ENCODE data around the gene ERICH6B.
A peak's percentile ranks its signal among the peaks of the same experiment; 100 is the strongest.

The ERICH6B gene

DNA sequence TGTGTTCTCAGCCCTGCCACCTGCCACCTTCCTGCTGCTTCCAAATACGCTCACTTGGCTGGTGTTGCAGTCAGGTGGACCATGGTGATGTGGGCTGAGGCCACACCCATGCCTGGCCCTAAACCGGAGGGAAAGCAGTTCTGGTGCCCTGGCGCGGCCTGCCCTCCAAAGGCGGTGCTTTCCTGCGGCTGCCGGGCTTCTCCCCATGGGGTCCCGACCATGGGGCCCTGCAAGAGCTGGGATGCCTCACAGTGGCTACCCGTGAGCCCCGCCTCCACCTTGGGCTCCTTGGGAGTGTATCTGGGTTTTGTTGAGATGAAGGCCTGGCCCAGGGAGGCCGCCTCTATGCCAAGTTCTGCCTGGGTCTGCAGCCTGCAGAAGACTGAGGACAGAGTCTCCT is 73.7 kb downstream of the ERICH6B start:
- Histone ChIP-seq H3K9ac (ENCODE audit: low read length) (no peak overlapping the region), H3K36me3 (ENCODE audit: control insufficient read depth, insufficient read depth, low read length) (no peaks in the 10 kb centered on the region), H3K9me3 (ENCODE audit: control insufficient read depth, insufficient read depth, low read depth, low read length) (no peaks in the 10 kb centered on the region), H3K4me1 (ENCODE audit: control insufficient read depth, insufficient read depth, low read length) (no peaks in the 10 kb centered on the region), H3K27me3 (ENCODE audit: control insufficient read depth, insufficient read depth, low read length) (no peaks in the 10 kb centered on the region), H3K4me3 (ENCODE audit: low read depth, low read length) (no peak overlapping the region), H3K27ac (ENCODE audit: low read depth, low read length) (no peak overlapping the region)

DNA sequence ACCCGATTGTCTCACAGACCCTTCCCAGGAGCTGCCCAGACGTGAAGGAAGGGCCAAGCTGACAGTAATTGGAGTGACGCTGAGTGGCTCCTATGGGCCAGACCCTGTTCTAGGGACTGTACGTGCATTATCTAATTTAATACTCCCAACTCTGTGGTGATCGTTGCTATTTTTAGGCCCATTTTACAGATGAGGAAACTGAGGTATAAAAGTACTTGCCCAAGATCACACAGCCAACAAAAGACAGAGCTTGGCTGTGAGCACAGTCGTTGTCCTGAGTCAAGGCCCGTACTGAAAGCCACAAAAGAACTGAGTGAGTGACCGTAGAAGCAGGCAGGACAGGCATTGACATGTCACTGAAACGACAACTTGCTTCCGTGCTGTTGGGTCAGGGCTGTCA is 74.7 kb downstream of the ERICH6B start:
- H3K27me3 ChIP-seq (ENCODE audit: control insufficient read depth, insufficient read depth, low read length) = no peaks in the 10 kb centered on the region
- no peak overlapping the region for H3K4me3 ChIP-seq (ENCODE audit: low read depth, low read length)
- H3K9ac ChIP-seq (ENCODE audit: low read length) = no peak overlapping the region
- H3K4me1 ChIP-seq (ENCODE audit: control insufficient read depth, insufficient read depth, low read length) = no peaks in the 10 kb centered on the region
- H3K36me3 ChIP-seq (ENCODE audit: control insufficient read depth, insufficient read depth, low read length) = peaks cover 4% of the 10 kb centered on the region
- H3K27ac ChIP-seq (ENCODE audit: low read depth, low read length) = no peak overlapping the region
- no peaks in the 10 kb centered on the region for H3K9me3 ChIP-seq (ENCODE audit: control insufficient read depth, insufficient read depth, low read depth, low read length)

- Histone ChIP-seq H3K4me1 (ENCODE audit: control insufficient read depth, insufficient read depth, low read length) (no peaks in the 10 kb centered on the region), H3K9ac (ENCODE audit: low read length) (no peak overlapping the region), H3K27ac (ENCODE audit: low read depth, low read length) (no peak overlapping the region), H3K9me3 (ENCODE audit: control insufficient read depth, insufficient read depth, low read depth, low read length) (no peaks in the 10 kb centered on the region), H3K4me3 (ENCODE audit: low read depth, low read length) (no peak overlapping the region), H3K36me3 (ENCODE audit: control insufficient read depth, insufficient read depth, low read length) (peaks cover 11% of the 10 kb centered on the region), H3K27me3 (ENCODE audit: control insufficient read depth, insufficient read depth, low read length) (no peaks in the 10 kb centered on the region)
Observed at GRCh38 chr13:45540195-45540594, 75.3 kb downstream of the ERICH6B start.

- Histone ChIP-seq H3K9ac (ENCODE audit: low read length) (no peak overlapping the region), H3K36me3 (ENCODE audit: control insufficient read depth, insufficient read depth, low read length) (peaks cover 29% of the 10 kb centered on the region), H3K9me3 (ENCODE audit: control insufficient read depth, insufficient read depth, low read depth, low read length) (no peaks in the 10 kb centered on the region), H3K4me3 (ENCODE audit: low read depth, low read length) (no peak overlapping the region), H3K4me1 (ENCODE audit: control insufficient read depth, insufficient read depth, low read length) (no peaks in the 10 kb centered on the region), H3K27ac (ENCODE audit: low read depth, low read length) (no peak overlapping the region), H3K27me3 (ENCODE audit: control insufficient read depth, insufficient read depth, low read length) (no peaks in the 10 kb centered on the region)
Observed at GRCh38 chr13:45538382-45538781, 77.2 kb downstream of the ERICH6B start.

- Histone ChIP-seq H3K4me1 (ENCODE audit: control insufficient read depth, insufficient read depth, low read length) (no peaks in the 10 kb centered on the region), H3K4me3 (ENCODE audit: low read depth, low read length) (no peak overlapping the region), H3K9ac (ENCODE audit: low read length) (no peak overlapping the region), H3K27me3 (ENCODE audit: control insufficient read depth, insufficient read depth, low read length) (no peaks in the 10 kb centered on the region), H3K9me3 (ENCODE audit: control insufficient read depth, insufficient read depth, low read depth, low read length) (no peaks in the 10 kb centered on the region), H3K27ac (ENCODE audit: low read depth, low read length) (no peak overlapping the region), H3K36me3 (ENCODE audit: control insufficient read depth, insufficient read depth, low read length) (peaks cover 35% of the 10 kb centered on the region)
Observed at GRCh38 chr13:45537516-45537915, 78.0 kb downstream of the ERICH6B start.

DNA sequence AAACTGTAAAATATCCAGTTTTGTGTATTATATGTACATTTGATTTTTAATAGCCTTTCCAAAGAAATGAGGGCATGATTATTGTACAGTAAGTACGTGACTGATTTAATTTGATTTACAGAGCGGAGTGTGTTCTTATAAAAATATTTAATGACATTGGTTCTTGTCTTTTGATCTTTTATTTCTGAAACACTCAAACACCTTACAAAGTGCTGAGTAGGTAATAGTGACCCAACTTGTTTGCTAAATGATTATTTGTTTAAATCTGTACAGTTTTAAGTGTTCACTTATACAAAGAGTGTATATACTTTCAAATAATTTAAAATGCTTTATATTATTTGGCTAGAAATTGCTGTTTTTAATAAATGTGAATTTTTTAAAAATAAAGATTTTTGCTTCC is 79.3 kb downstream of the ERICH6B start:
- Histone ChIP-seq H3K9ac (ENCODE audit: low read length) (no peak overlapping the region), H3K27me3 (ENCODE audit: control insufficient read depth, insufficient read depth, low read length) (no peaks in the 10 kb centered on the region)

GRCh38 chr13:45534604-45535003 is 80.9 kb downstream of the ERICH6B start:
- Histone ChIP-seq H3K4me1 (ENCODE audit: control insufficient read depth, insufficient read depth, low read length) (no peaks in the 10 kb centered on the region), H3K9ac (ENCODE audit: low read length) (no peak overlapping the region), H3K9me3 (ENCODE audit: control insufficient read depth, insufficient read depth, low read depth, low read length) (no peaks in the 10 kb centered on the region), H3K27ac (ENCODE audit: low read depth, low read length) (no peak overlapping the region), H3K27me3 (ENCODE audit: control insufficient read depth, insufficient read depth, low read length) (no peaks in the 10 kb centered on the region), H3K36me3 (ENCODE audit: control insufficient read depth, insufficient read depth, low read length) (peaks cover 55% of the 10 kb centered on the region), H3K4me3 (ENCODE audit: low read depth, low read length) (no peak overlapping the region)

More for the DNA sequence above, 79.3 kb downstream of the ERICH6B start:
- Histone ChIP-seq H3K36me3 (ENCODE audit: control insufficient read depth, insufficient read depth, low read length) (peaks cover 42% of the 10 kb centered on the region), H3K4me3 (ENCODE audit: low read depth, low read length) (no peak overlapping the region), H3K27ac (ENCODE audit: low read depth, low read length) (no peak overlapping the region), H3K4me1 (ENCODE audit: control insufficient read depth, insufficient read depth, low read length) (no peaks in the 10 kb centered on the region), H3K9me3 (ENCODE audit: control insufficient read depth, insufficient read depth, low read depth, low read length) (no peaks in the 10 kb centered on the region)

DNA sequence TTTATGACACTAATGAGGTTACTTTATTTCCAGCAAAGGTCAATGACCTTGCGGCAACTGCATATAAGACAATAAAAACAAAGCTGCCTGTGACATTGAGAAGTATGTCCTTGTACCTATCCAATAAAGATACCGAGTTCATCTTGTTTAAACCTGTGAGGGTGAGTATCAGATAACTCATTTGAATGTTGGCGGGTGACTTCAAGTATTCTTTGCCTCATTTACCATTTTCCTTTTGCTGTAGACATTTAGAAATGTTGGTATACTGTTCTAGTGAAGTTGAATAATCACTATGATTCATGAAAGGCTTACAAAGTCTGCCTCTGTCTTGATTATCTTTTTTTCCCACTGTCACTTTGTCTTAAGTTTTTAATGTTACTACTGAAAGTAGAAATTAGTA is 85.8 kb downstream of the ERICH6B start:
- Histone ChIP-seq H3K9ac (ENCODE audit: low read length) (no peak overlapping the region), H3K27me3 (ENCODE audit: control insufficient read depth, insufficient read depth, low read length) (no peaks in the 10 kb centered on the region), H3K36me3 (ENCODE audit: control insufficient read depth, insufficient read depth, low read length) (peaks cover 52% of the 10 kb centered on the region), H3K4me1 (ENCODE audit: control insufficient read depth, insufficient read depth, low read length) (peaks cover 16% of the 10 kb centered on the region), H3K4me3 (ENCODE audit: low read depth, low read length) (no peak overlapping the region), H3K9me3 (ENCODE audit: control insufficient read depth, insufficient read depth, low read depth, low read length) (no peaks in the 10 kb centered on the region), H3K27ac (ENCODE audit: low read depth, low read length) (no peak overlapping the region)

DNA sequence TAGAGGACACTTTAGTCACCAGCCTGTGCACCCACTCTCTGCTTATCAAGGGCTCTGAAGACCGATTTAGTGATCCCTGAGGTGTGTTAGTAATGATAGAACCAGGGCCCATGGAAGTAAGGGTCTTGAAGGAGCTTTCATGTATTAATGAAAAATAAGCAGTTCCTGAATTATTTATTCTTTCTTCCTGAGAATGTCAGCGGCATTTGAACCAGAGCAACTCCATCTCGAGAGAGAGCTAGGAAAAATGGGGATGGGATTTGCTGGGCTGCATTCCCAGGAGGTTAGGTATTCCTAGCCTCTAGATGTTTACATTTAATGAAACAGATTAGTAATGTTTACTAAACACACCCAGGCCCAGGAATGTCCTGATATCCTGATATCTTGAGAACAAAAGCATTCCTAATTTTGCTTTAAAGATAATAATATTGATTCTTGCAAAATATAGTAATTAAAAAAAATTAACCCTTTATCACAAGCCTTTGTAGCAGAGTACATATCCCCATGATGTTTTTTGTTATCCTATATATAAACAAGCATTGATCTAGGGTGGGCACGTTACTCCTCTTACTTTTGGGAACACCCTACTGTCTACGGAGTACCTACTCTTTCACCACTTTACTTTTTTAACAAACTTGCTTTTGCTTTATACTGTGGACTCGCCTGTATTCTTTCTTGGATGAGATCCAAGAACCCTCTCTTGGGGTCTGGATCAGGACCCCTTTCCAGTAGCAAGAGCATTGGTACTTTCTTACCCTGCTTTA is 87.7 kb downstream of the ERICH6B start:
- peak overlapping the region; percentile 75; the same call in 1 of the 2 replicates for H3K27ac ChIP-seq (ENCODE audit: low read depth, low read length)
- peaks cover 18% of the 10 kb centered on the region for H3K4me1 ChIP-seq (ENCODE audit: control insufficient read depth, insufficient read depth, low read length)
- no peak overlapping the region for H3K9ac ChIP-seq (ENCODE audit: low read length)
- H3K9me3 ChIP-seq (ENCODE audit: control insufficient read depth, insufficient read depth, low read depth, low read length) = no peaks in the 10 kb centered on the region
- H3K4me3 ChIP-seq (ENCODE audit: low read depth, low read length) = no peak overlapping the region
- H3K36me3 ChIP-seq (ENCODE audit: control insufficient read depth, insufficient read depth, low read length) = peaks cover 43% of the 10 kb centered on the region
- no peaks in the 10 kb centered on the region for H3K27me3 ChIP-seq (ENCODE audit: control insufficient read depth, insufficient read depth, low read length)

DNA sequence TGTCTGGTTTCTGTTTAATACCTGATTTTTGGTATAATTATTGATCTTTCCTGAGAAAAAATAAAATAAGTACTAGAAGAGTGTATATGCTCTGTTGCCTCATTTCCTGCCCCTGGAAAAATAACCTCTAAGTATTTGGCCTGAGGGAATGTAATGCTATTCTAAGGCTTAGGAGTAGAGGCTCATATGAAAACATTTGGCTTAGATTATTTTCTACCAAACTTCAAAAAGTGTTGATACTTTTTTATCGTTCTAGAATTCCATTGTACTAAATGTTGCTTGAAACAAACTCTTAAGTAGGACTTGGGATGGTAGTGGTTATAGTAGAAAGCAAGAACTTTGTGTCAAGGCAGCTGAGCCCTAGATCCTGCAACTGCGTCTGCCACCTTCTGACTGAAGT is 93.0 kb downstream of the ERICH6B start:
- no peak overlapping the region for H3K4me3 ChIP-seq (ENCODE audit: low read depth, low read length)
- no peak overlapping the region for H3K9ac ChIP-seq (ENCODE audit: low read length)
- peaks cover 17% of the 10 kb centered on the region for H3K4me1 ChIP-seq (ENCODE audit: control insufficient read depth, insufficient read depth, low read length)
- peaks cover 50% of the 10 kb centered on the region for H3K36me3 ChIP-seq (ENCODE audit: control insufficient read depth, insufficient read depth, low read length)
- no peak overlapping the region for H3K27ac ChIP-seq (ENCODE audit: low read depth, low read length)
- H3K27me3 ChIP-seq (ENCODE audit: control insufficient read depth, insufficient read depth, low read length) = no peaks in the 10 kb centered on the region
- no peaks in the 10 kb centered on the region for H3K9me3 ChIP-seq (ENCODE audit: control insufficient read depth, insufficient read depth, low read depth, low read length)

- Histone ChIP-seq H3K9ac (ENCODE audit: low read length) (no peak overlapping the region), H3K36me3 (ENCODE audit: control insufficient read depth, insufficient read depth, low read length) (peaks cover 62% of the 10 kb centered on the region), H3K4me3 (ENCODE audit: low read depth, low read length) (no peak overlapping the region), H3K27me3 (ENCODE audit: control insufficient read depth, insufficient read depth, low read length) (no peaks in the 10 kb centered on the region), H3K4me1 (ENCODE audit: control insufficient read depth, insufficient read depth, low read length) (peaks cover 4% of the 10 kb centered on the region), H3K9me3 (ENCODE audit: control insufficient read depth, insufficient read depth, low read depth, low read length) (no peaks in the 10 kb centered on the region), H3K27ac (ENCODE audit: low read depth, low read length) (no peak overlapping the region)
Observed at GRCh38 chr13:45521297-45521696, 94.2 kb downstream of the ERICH6B start.
